ENCODE data around the gene YTHDF1.

Gene YTHDF1

GRCh38 chr20:63215101-63216040 is 560 bp downstream of the YTHDF1 start:
- H3K4me3 ChIP-seq (IDR thresholded peaks at IDR 0.05; ENCODE audit: insufficient read depth, low read depth, low read length) = no peak overlapping the region
- H3K4me2 ChIP-seq = peak overlapping the region; percentile 81
- H4K20me1 ChIP-seq (ENCODE audit: insufficient read depth) = peaks cover 3% of the 10 kb centered on the region; the same call in 1 of the 2 replicates
- peak overlapping the region; percentile 38; the same call in 1 of the 2 replicates for H2AFZ ChIP-seq (ENCODE audit: low read depth)
- H3K27ac ChIP-seq = peak overlapping the region; percentile 47
- peaks cover 53% of the 10 kb centered on the region for H3K79me2 ChIP-seq (ENCODE audit: insufficient read depth, low read depth)
- peak overlapping the region; percentile 86 for H3K9ac ChIP-seq
- peaks cover 17% of the 10 kb centered on the region for H3K27me3 ChIP-seq (ENCODE audit: insufficient read depth, low read depth)
- H3K36me3 ChIP-seq (ENCODE audit: insufficient read depth) = peaks cover 10% of the 10 kb centered on the region
- TF ChIP-seq CTCF (conservative IDR thresholded peaks at IDR 0.05; ENCODE audit: low read depth, low read length) = no peak; the same call in 1 of the 2 replicates
- peaks cover 44% of the 10 kb centered on the region for H3K4me1 ChIP-seq (ENCODE audit: low read depth, poor library complexity, severe bottlenecking)

- Histone ChIP-seq H3K4me2 (peak overlapping the region; percentile 81), H3K4me1 (ENCODE audit: low read depth, poor library complexity, severe bottlenecking) (peaks cover 50% of the 10 kb centered on the region), H4K20me1 (ENCODE audit: insufficient read depth) (peaks cover 11% of the 10 kb centered on the region; the same call in 1 of the 2 replicates), H3K36me3 (ENCODE audit: insufficient read depth) (peaks cover 14% of the 10 kb centered on the region), H3K4me3 (IDR thresholded peaks at IDR 0.05; ENCODE audit: insufficient read depth, low read depth, low read length) (no peak overlapping the region), H2AFZ (ENCODE audit: low read depth) (no peak overlapping the region), H3K27me3 (ENCODE audit: insufficient read depth, low read depth) (peaks cover 10% of the 10 kb centered on the region), H3K79me2 (ENCODE audit: insufficient read depth, low read depth) (peaks cover 62% of the 10 kb centered on the region), H3K27ac (no peak overlapping the region), H3K9ac (no peak overlapping the region)
- no peak for TF ChIP-seq CTCF (conservative IDR thresholded peaks at IDR 0.05; ENCODE audit: low read depth, low read length)
These were observed 1.4 kb downstream of the YTHDF1 start for GRCh38 chr20:63214514-63214913.

- H3K36me3 ChIP-seq (ENCODE audit: insufficient read depth) = peaks cover 19% of the 10 kb centered on the region
These were observed 3.1 kb downstream of the YTHDF1 start for GRCh38 chr20:63212792-63213191.

GRCh38 chr20:63212393-63212730 is 3.6 kb downstream of the YTHDF1 start:
- H3K36me3 ChIP-seq (ENCODE audit: insufficient read depth) = peaks cover 23% of the 10 kb centered on the region
- TF ChIP-seq CTCF (conservative IDR thresholded peaks at IDR 0.05; ENCODE audit: low read depth, low read length) = no peak
- H3K27me3 ChIP-seq (ENCODE audit: insufficient read depth, low read depth) = no peaks in the 10 kb centered on the region; the same call in 1 of the 2 replicates
- peaks cover 15% of the 10 kb centered on the region for H4K20me1 ChIP-seq (ENCODE audit: insufficient read depth)
- no peak overlapping the region for H3K4me3 ChIP-seq (IDR thresholded peaks at IDR 0.05; ENCODE audit: insufficient read depth, low read depth, low read length)
- no peak overlapping the region for H3K4me2 ChIP-seq
- H2AFZ ChIP-seq (ENCODE audit: low read depth) = no peak overlapping the region
- H3K27ac ChIP-seq = no peak overlapping the region
- no peak overlapping the region for H3K9ac ChIP-seq
- H3K4me1 ChIP-seq (ENCODE audit: low read depth, poor library complexity, severe bottlenecking) = peaks cover 68% of the 10 kb centered on the region
- peaks cover 82% of the 10 kb centered on the region for H3K79me2 ChIP-seq (ENCODE audit: insufficient read depth, low read depth)

More at GRCh38 chr20:63212792-63213191, 3.1 kb downstream of the YTHDF1 start:
- Histone ChIP-seq H3K4me1 (ENCODE audit: low read depth, poor library complexity, severe bottlenecking) (peaks cover 67% of the 10 kb centered on the region), H3K9ac (no peak overlapping the region), H3K27ac (no peak overlapping the region), H3K4me3 (IDR thresholded peaks at IDR 0.05; ENCODE audit: insufficient read depth, low read depth, low read length) (no peak overlapping the region), H4K20me1 (ENCODE audit: insufficient read depth) (peaks cover 15% of the 10 kb centered on the region), H2AFZ (ENCODE audit: low read depth) (no peak overlapping the region), H3K4me2 (no peak overlapping the region), H3K27me3 (ENCODE audit: insufficient read depth, low read depth) (no peaks in the 10 kb centered on the region; the same call in 1 of the 2 replicates), H3K79me2 (ENCODE audit: insufficient read depth, low read depth) (peaks cover 78% of the 10 kb centered on the region)
- no peak for TF ChIP-seq CTCF (conservative IDR thresholded peaks at IDR 0.05; ENCODE audit: low read depth, low read length)
